ENCODE data around the gene CBARP. TPM values are rescaled to one million over a fixed set of nuclear protein-coding genes. Genes with fewer than 3 reads are reported as not detected.

Gene CBARP
- total RNA-seq, 1 donor from 2014 or later: 1.2 TPM

GRCh38 chr19:1267477-1268225 is 29.8 kb upstream of the CBARP start:
- intact Hi-C loops (cut with DNase I): loop anchor here (1.0 to 2.0 kb wide), 2 partner anchors 23 to 51 kb away; no protein-coding TSS in a partner anchor
- ATAC-seq (no peak), DNase-seq (ENCODE audit: missing footprints) (no peak)

GRCh38 chr19:1266916-1267476 is 29.2 kb upstream of the CBARP start:
- DNase-seq (ENCODE audit: missing footprints) (peak; percentile 93), ATAC-seq (peak; percentile 29)
- intact Hi-C loops (cut with DNase I): loop anchor here (1.0 to 2.0 kb wide), 3 partner anchors 18 to 50 kb away; no protein-coding TSS in a partner anchor

GRCh38 chr19:1266129-1266915 is 28.5 kb upstream of the CBARP start:
- peak; percentile 55 for ATAC-seq
- DNase-seq (ENCODE audit: missing footprints): peak; percentile 96
- intact Hi-C loops (cut with DNase I): loop anchor here (1.0 to 2.0 kb wide), 2 partner anchors 17 to 50 kb away; no protein-coding TSS in a partner anchor

GRCh38 chr19:1265615-1266128 is 27.9 kb upstream of the CBARP start:
- peak; percentile 6 for ATAC-seq
- intact Hi-C loops (cut with DNase I): loop anchor here (1.0 to 2.0 kb wide), 2 partner anchors 16 to 49 kb away; no protein-coding TSS in a partner anchor
- DNase-seq (ENCODE audit: missing footprints): no peak

- no peak for DNase-seq (ENCODE audit: missing footprints)
- no peak for ATAC-seq
- intact Hi-C loops (cut with DNase I): no loop called here
Measured at GRCh38 chr19:1264801-1265614, 27.2 kb upstream of the CBARP start.

GRCh38 chr19:1263188-1263587 is 25.4 kb upstream of the CBARP start:
- no peak for DNase-seq (ENCODE audit: missing footprints)
- no peak for ATAC-seq
- intact Hi-C loops (cut with DNase I): no loop called here

- intact Hi-C loops (cut with DNase I): no loop called here
- no peak for DNase-seq (ENCODE audit: missing footprints)
- ATAC-seq: no peak
Measured at GRCh38 chr19:1262623-1263123, 24.9 kb upstream of the CBARP start.

- intact Hi-C loops (cut with DNase I): no loop called here
- no peak for DNase-seq (ENCODE audit: missing footprints)
- peak; percentile 15 for ATAC-seq
Measured at GRCh38 chr19:1261798-1262622, 24.2 kb upstream of the CBARP start.

GRCh38 chr19:1261538-1261797 is 23.7 kb upstream of the CBARP start:
- DNase-seq (ENCODE audit: missing footprints) (no peak), ATAC-seq (no peak)
- intact Hi-C loops (cut with DNase I): no loop called here

GRCh38 chr19:1260749-1261537 is 23.1 kb upstream of the CBARP start:
- ATAC-seq (peak; percentile 87), DNase-seq (ENCODE audit: missing footprints) (peak; percentile 98)
- intact Hi-C loops (cut with DNase I): no loop called here

- intact Hi-C loops (cut with DNase I): no loop called here
- peak; percentile 0 for ATAC-seq
- DNase-seq (ENCODE audit: missing footprints): no peak
Measured at GRCh38 chr19:1259876-1260748, 22.3 kb upstream of the CBARP start.

GRCh38 chr19:1259206-1259875 is 21.5 kb upstream of the CBARP start:
- intact Hi-C loops (cut with DNase I): no loop called here
- DNase-seq (ENCODE audit: missing footprints) (peak; percentile 91), ATAC-seq (peak; percentile 18)

GRCh38 chr19:1258707-1259205 is 21.0 kb upstream of the CBARP start:
- DNase-seq (ENCODE audit: missing footprints): no peak
- ATAC-seq: no peak
- intact Hi-C loops (cut with DNase I): no loop called here

GRCh38 chr19:1258163-1258492 is 20.3 kb upstream of the CBARP start:
- no peak for DNase-seq (ENCODE audit: missing footprints)
- ATAC-seq: no peak
- intact Hi-C loops (cut with DNase I): no loop called here

GRCh38 chr19:1257475-1258162 is 19.8 kb upstream of the CBARP start:
- intact Hi-C loops (cut with DNase I): no loop called here
- no peak for DNase-seq (ENCODE audit: missing footprints)
- no peak for ATAC-seq
